Measurements from ENCODE around the gene CAMK2G. TPM values are rescaled to one million over a fixed set of nuclear protein-coding genes. Genes with fewer than 3 reads are reported as not detected.

Gene CAMK2G
- total RNA-seq, 4 donors from 2014 or later = 72.0 to 131 (median 83.0) TPM

DNA sequence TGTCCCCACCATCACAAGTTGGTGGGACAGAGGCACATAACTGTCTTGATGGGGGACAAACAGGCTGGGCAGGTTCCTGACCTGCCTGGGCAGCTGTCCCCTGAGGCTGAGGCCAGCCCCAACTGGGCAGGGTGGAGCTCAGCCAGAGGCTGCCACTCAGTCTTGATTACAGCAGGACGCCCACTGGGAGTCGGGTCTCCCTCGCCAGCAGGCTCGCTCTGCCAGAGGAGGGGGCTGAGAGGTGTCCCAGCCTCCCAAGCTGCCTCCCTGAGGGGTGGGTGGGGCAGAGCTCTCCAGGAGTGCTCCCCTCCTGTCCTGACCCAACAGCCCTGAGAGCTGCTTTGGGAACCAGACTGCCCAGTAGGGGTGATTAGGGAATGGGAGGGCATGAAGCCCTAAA is 1.8 kb upstream of the CAMK2G start:
- H3K27ac ChIP-seq = no peak overlapping the region
- TF ChIP-seq, protein P1, sequence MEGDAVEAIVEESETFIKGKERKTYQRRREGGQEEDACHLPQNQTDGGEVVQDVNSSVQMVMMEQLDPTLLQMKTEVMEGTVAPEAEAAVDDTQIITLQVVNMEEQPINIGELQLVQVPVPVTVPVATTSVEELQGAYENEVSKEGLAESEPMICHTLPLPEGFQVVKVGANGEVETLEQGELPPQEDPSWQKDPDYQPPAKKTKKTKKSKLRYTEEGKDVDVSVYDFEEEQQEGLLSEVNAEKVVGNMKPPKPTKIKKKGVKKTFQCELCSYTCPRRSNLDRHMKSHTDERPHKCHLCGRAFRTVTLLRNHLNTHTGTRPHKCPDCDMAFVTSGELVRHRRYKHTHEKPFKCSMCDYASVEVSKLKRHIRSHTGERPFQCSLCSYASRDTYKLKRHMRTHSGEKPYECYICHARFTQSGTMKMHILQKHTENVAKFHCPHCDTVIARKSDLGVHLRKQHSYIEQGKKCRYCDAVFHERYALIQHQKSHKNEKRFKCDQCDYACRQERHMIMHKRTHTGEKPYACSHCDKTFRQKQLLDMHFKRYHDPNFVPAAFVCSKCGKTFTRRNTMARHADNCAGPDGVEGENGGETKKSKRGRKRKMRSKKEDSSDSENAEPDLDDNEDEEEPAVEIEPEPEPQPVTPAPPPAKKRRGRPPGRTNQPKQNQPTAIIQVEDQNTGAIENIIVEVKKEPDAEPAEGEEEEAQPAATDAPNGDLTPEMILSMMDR (IDR thresholded peaks at IDR 0.05) = no peak
- TF ChIP-seq POLR2AphosphoS5 (IDR thresholded peaks at IDR 0.05) = no peak
- TF ChIP-seq EP300 (IDR thresholded peaks at IDR 0.05; ENCODE audit: low read depth) = no peak
- no peak for TF ChIP-seq POLR2A (IDR thresholded peaks at IDR 0.05)
- H3K9me3 ChIP-seq = no peaks in the 10 kb centered on the region
- H3K27me3 ChIP-seq = no peaks in the 10 kb centered on the region
- peaks cover 17 to 41% (median 30%) of the 10 kb centered on the region in 4 donors for H3K4me1 ChIP-seq
- intact Hi-C loops (cut with DNase I; ENCODE audit: low total_unique reads) = no loop called here
- no peaks in the 10 kb centered on the region for H3K36me3 ChIP-seq
- no peak for DNase-seq
- 96% methylated on average over 4 of the region's 4 CpGs; no CpG with 5 or more reads in 1 of the 2 donors for WGBS, 2 donors (ENCODE audit: low coverage in 1 of 2)
- no peak overlapping the region for H3K4me3 ChIP-seq
- in situ Hi-C loops (cut with MboI; ENCODE audit: low pct_ligation_motif_present in 1 of 4, low pct_unique_long_range_greater_than_20kb in 1 of 4, low sequenced_read_pairs in 3 of 4) = loop anchor here in 1 of 4 donors (25.0 kb wide), 1 partner anchor 211 kb away; no protein-coding TSS in a partner anchor

DNA sequence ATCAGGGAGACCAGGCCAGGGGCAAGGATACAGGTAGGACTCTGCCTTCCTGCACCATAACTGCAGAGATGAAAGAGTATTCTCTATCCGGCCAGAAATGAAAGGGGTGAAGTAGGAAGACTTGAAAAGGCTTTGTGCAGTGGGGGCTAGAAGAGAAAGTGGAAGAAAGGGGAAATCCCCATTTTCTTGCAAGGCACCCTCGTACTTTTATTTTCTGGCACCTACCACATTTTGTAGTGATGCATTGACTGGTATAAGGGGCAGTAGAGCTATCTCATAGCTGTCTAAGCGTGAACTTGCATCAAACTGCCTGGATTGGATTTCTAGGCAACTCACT is 752 bp upstream of the CAMK2G start:
- WGBS, 2 donors (ENCODE audit: low coverage in 1 of 2) = 30 to 41% methylated on average over 2 to 3 of the region's 3 CpGs
- TF ChIP-seq EP300 (IDR thresholded peaks at IDR 0.05; ENCODE audit: low read depth) (no peak), POLR2AphosphoS5 (IDR thresholded peaks at IDR 0.05) (no peak), POLR2A (IDR thresholded peaks at IDR 0.05) (no peak)
- TF ChIP-seq, protein P1 (IDR thresholded peaks at IDR 0.05) = no peak
- DNase-seq = no peak
- H3K27ac ChIP-seq = peak overlapping the region; percentile 78 to 90 (median 86)
- no peaks in the 10 kb centered on the region for H3K27me3 ChIP-seq
- peaks cover 24 to 51% (median 40%) of the 10 kb centered on the region in 4 donors for H3K4me1 ChIP-seq
- H3K4me3 ChIP-seq = peak overlapping the region in 3 of 4 donors; percentile 83 to 96 (median 88)
- H3K9me3 ChIP-seq = no peaks in the 10 kb centered on the region
- intact Hi-C loops (cut with DNase I; ENCODE audit: low total_unique reads) (no loop called here), in situ Hi-C loops (cut with MboI; ENCODE audit: low pct_ligation_motif_present in 1 of 4, low pct_unique_long_range_greater_than_20kb in 1 of 4, low sequenced_read_pairs in 3 of 4) (loop anchor here in 1 of 4 donors (25.0 kb wide), 1 partner anchor 212 kb away; no protein-coding TSS in a partner anchor)
- no peaks in the 10 kb centered on the region for H3K36me3 ChIP-seq

DNA sequence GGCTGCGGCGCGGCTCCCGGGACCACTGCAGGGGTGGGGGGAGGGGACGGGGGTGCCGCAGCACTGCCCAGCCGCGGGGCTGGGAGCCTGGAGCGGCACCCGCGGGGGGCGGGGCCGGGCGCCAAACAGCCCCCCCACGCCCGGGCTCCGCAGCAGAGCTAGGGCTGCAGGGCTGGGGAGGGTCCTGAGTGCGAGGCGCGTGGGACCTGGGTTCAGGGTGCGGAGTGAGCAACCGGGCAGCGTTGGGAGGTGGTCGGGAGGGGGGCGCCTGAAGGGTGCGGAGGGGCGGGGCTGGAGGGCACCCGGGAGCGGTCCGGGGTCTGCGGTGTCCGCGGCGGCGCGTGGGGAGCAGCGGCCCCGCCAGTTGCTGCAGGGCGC is 528 bp downstream of the CAMK2G start:
- intact Hi-C loops (cut with DNase I; ENCODE audit: low total_unique reads) = loop anchor here (2.0 kb wide), 1 partner anchor 25 kb away; no protein-coding TSS in a partner anchor

DNA sequence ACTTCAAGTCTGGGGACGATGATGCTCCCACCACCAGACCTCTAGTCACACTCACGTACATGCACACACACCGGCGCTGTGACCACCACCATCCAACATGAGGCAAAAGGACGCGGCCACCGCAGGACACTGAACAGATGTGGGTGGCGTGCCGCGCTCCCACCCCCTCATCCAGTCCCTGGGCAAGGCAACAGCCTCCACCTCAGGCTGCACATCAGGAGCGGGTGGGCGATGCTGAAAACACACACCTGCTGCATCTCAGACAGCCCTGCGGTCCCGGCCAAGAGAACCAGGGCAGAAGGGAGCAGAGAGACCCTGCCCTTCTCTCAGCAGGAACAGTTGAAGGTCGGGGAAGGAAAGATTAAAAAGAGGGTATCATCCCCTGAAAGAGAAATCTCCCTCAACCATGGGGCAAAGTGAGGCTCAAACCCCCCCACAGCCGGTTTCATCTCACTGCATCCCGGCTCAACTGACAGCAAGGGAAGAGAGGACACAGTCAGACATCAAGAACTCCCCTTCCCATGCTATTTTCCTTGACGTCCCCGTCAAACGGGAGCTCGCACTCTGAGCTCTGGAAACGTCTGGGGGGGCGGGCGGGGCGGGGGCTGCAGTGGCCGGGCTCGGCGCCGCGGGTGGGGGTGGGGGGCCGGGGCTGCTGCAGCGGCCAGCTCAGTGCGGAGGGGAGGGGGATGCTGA is 1.1 kb downstream of the CAMK2G start:
- peaks cover 24 to 59% (median 46%) of the 10 kb centered on the region in 4 donors for H3K4me1 ChIP-seq
- peak overlapping the region; percentile 80 to 96 (median 86) for H3K4me3 ChIP-seq

More for the DNA sequence above, 528 bp downstream of the CAMK2G start:
- TF ChIP-seq POLR2A (IDR thresholded peaks at IDR 0.05) (no peak), EP300 (IDR thresholded peaks at IDR 0.05; ENCODE audit: low read depth) (no peak), POLR2AphosphoS5 (IDR thresholded peaks at IDR 0.05) (no peak)
- TF ChIP-seq, protein P1 (IDR thresholded peaks at IDR 0.05) = no peak
- Histone ChIP-seq H3K27me3 (no peaks in the 10 kb centered on the region), H3K36me3 (no peaks in the 10 kb centered on the region), H3K4me1 (peaks cover 20 to 56% (median 43%) of the 10 kb centered on the region in 4 donors), H3K27ac (peak overlapping the region; percentile 79 to 90 (median 88)), H3K9me3 (no peaks in the 10 kb centered on the region), H3K4me3 (peak overlapping the region; percentile 80 to 96 (median 86))
- DNase-seq = no peak
- no CpG with 5 or more reads among the region's 39 CpGs for WGBS, 2 donors (ENCODE audit: low coverage in 1 of 2)
- in situ Hi-C loops (cut with MboI; ENCODE audit: low pct_ligation_motif_present in 1 of 4, low pct_unique_long_range_greater_than_20kb in 1 of 4, low sequenced_read_pairs in 3 of 4) = no loop called here

More for the DNA sequence above, 1.1 kb downstream of the CAMK2G start:
- peak overlapping the region; percentile 79 to 90 (median 88) for H3K27ac ChIP-seq
- H3K27me3 ChIP-seq = no peaks in the 10 kb centered on the region
- DNase-seq = no peak
- TF ChIP-seq EP300 (IDR thresholded peaks at IDR 0.05; ENCODE audit: low read depth) = no peak
- no peak for TF ChIP-seq POLR2A (IDR thresholded peaks at IDR 0.05)
- TF ChIP-seq, protein P1 (IDR thresholded peaks at IDR 0.05) = no peak
- TF ChIP-seq POLR2AphosphoS5 (IDR thresholded peaks at IDR 0.05) = no peak
- WGBS, 2 donors (ENCODE audit: low coverage in 1 of 2) = 21 to 37% methylated on average over 5 to 30 of the region's 33 CpGs
- intact Hi-C loops (cut with DNase I; ENCODE audit: low total_unique reads) = loop anchor here (2.0 kb wide), 1 partner anchor 24 kb away; no protein-coding TSS in a partner anchor
- no peaks in the 10 kb centered on the region for H3K36me3 ChIP-seq
- in situ Hi-C loops (cut with MboI; ENCODE audit: low pct_ligation_motif_present in 1 of 4, low pct_unique_long_range_greater_than_20kb in 1 of 4, low sequenced_read_pairs in 3 of 4) = no loop called here
- H3K9me3 ChIP-seq = no peaks in the 10 kb centered on the region
